Keratinocyte (primary cell): Measurements from ENCODE around the gene PHF5A. TPM values are rescaled to one million over a fixed set of nuclear protein-coding genes. Genes with fewer than 3 reads are reported as not detected.

Experiments
- DNase-seq: peaks from one replicate; pipeline ENCODE4 v3.0.0-alpha.2; 2011; ENCODE audit warnings: low read depth, missing footprints, low spot score
- FAIRE-seq: peaks from 2 replicates; lab custom pipeline; 2011; peaks lifted over from hg19 to GRCh38; lab: Jason Lieb, UNC
- H2AFZ ChIP-seq: 2 replicates; pipeline ENCODE4 v1.6.0; 2012; ENCODE audit warnings: low read length, control low read depth, inconsistent platforms; ENCODE audit not compliant: control insufficient read depth
- H3K27ac ChIP-seq: 2 replicates; pipeline ENCODE4 v1.5.1; 2011; ENCODE audit warnings: low read length; ENCODE audit not compliant: control insufficient read depth, insufficient read depth
- H3K27me3 ChIP-seq: 3 replicates; pipeline ENCODE4 v1.6.0; 2011; ENCODE audit warnings: low read length; ENCODE audit not compliant: control insufficient read depth, insufficient read depth; ENCODE audit errors: extremely low read depth
- H3K36me3 ChIP-seq, 2 experiments: 2 replicates in 1 of 2; 3 replicates in 1 of 2; pipeline ENCODE4 v1.5.1; 2011; ENCODE audit warnings: low read length in 2 of 2, mild to moderate bottlenecking in 1 of 2; ENCODE audit not compliant: control insufficient read depth in 2 of 2, insufficient read depth in 2 of 2; ENCODE audit errors: extremely low read depth in 1 of 2
- H3K4me1 ChIP-seq: 3 replicates; pipeline ENCODE4 v1.5.1; 2011; ENCODE audit warnings: low read length; ENCODE audit not compliant: control insufficient read depth, insufficient read depth; ENCODE audit errors: extremely low read depth
- H3K4me2 ChIP-seq: 3 replicates; pipeline ENCODE4 v1.6.0; 2011; ENCODE audit warnings: low read depth, low read length; ENCODE audit not compliant: control insufficient read depth, insufficient read depth; ENCODE audit errors: extremely low read depth
- H3K4me3 ChIP-seq, 3 experiments: fragments of 200-600 bp in 1 of 3; sonication (generic) in 1 of 3; 2 replicates in 2 of 3; 3 replicates in 1 of 3; pipeline ENCODE4 v1.5.1; 2011 to 2016; ENCODE audit warnings: low read length in 3 of 3, mild to moderate bottlenecking in 3 of 3, control low read depth in 2 of 3, inconsistent platforms in 1 of 3, low read depth in 1 of 3, mixed read lengths in 1 of 3, mixed run types in 1 of 3, moderate library complexity in 1 of 3; ENCODE audit not compliant: control insufficient read depth in 2 of 3, insufficient read depth in 2 of 3; ENCODE audit errors: extremely low read depth in 1 of 3
- H3K79me2 ChIP-seq: 2 replicates; pipeline ENCODE4 v1.6.0; 2012; ENCODE audit warnings: low read length; ENCODE audit not compliant: control insufficient read depth, insufficient read depth
- H3K9ac ChIP-seq: 3 replicates; pipeline ENCODE4 v1.6.0; 2011; ENCODE audit warnings: low read length; ENCODE audit not compliant: control insufficient read depth, insufficient read depth; ENCODE audit errors: extremely low read depth
- H3K9me1 ChIP-seq: 3 replicates; pipeline ENCODE4 v1.6.0; 2011; ENCODE audit warnings: low read length; ENCODE audit not compliant: control insufficient read depth, insufficient read depth; ENCODE audit errors: extremely low read depth
- H3K9me3 ChIP-seq: 2 replicates; pipeline ENCODE4 v1.5.1; 2012; ENCODE audit warnings: low read depth, low read length; ENCODE audit not compliant: control insufficient read depth
- H4K20me1 ChIP-seq: 3 replicates; pipeline ENCODE4 v1.6.0; 2011; ENCODE audit warnings: low read length; ENCODE audit not compliant: control insufficient read depth, insufficient read depth; ENCODE audit errors: extremely low read depth
- CTCF ChIP-seq, 3 experiments: IDR thresholded peaks in 1 of 3; conservative IDR thresholded peaks in 1 of 3; optimal IDR thresholded peaks in 1 of 3; 2 replicates in 2 of 3; 3 replicates in 1 of 3; pipeline versions ENCODE3 to v1.5.1; 2011; ENCODE audit warnings: low read length in 3 of 3, mild to moderate bottlenecking in 3 of 3, moderate library complexity in 2 of 3, control low read depth in 1 of 3, inconsistent platforms in 1 of 3; ENCODE audit not compliant: insufficient read depth in 2 of 3; ENCODE audit errors: extremely low read depth in 1 of 3
- EZH2 ChIP-seq: IDR thresholded peaks from one replicate; pipeline ENCODE4 v1.6.1; 2012; ENCODE audit warnings: inconsistent platforms, mild to moderate bottlenecking, low read length, moderate library complexity
- dilution Hi-C: fragments of 300-500 bp; cut with MboI; formaldehyde crosslinking; loops from one replicate; pipeline ENCODE4 v1.7.0; 2020; ENCODE audit warnings: low sequenced_read_pairs; ENCODE audit not compliant: extremely low pct_ligation_motif_present
- polyA plus RNA-seq, 5 experiments: library from polyadenylated mRNA; depleted of rRNA in 3 of 5; stranded (reverse) in 3 of 5; stranded (forward) in 1 of 5; unstranded in 1 of 5; fragments of >200 nt; gene quantifications; 1 replicate in 1 of 5; 2 replicates in 3 of 5; 3 replicates in 1 of 5; pipeline versions ENCODE4 v1.2.1 to v1.2.3, GENCODE V29; 2011 to 2012; ENCODE audit warnings: missing spikeins in 2 of 5, low read depth in 1 of 5, low replicate concordance in 1 of 5

PHF5A gene
- polyA plus RNA-seq, 1 donor (not counting 4 experiments of a cell fraction or from before 2014, with no cell fraction given): 77.7 TPM

- Histone ChIP-seq H2AFZ (no peak overlapping the region), H3K9ac (no peak overlapping the region), H4K20me1 (peaks cover 7% of the 10 kb centered on the region), H3K9me3 (no peaks in the 10 kb centered on the region), H3K4me2 (no peak overlapping the region), H3K9me1 (no peaks in the 10 kb centered on the region), H3K27ac (no peak overlapping the region), H3K4me1 (peaks cover 7% of the 10 kb centered on the region), H3K79me2 (peaks cover 81% of the 10 kb centered on the region), H3K4me3 (no peak overlapping the region), H3K27me3 (no peaks in the 10 kb centered on the region), H3K36me3 (peaks cover 1 to 11% of the 10 kb centered on the region in 2 experiments)
- TF ChIP-seq CTCF (optimal IDR thresholded peaks at IDR 0.05 in 1 of 3, IDR thresholded peaks at IDR 0.05 in 1 of 3, conservative IDR thresholded peaks at IDR 0.05 in 1 of 3; ENCODE audit: extremely low read depth in 1 of 3, insufficient read depth in 2 of 3, low read length in 3 of 3) (no peak), EZH2 (no peak)
- FAIRE-seq (no peak), DNase-seq (no peak)
- dilution Hi-C loops: no loop called here
Measured at GRCh38 chr22:41480397-41480735, 11.9 kb upstream of the PHF5A start.

GRCh38 chr22:41479671-41480396 lies 11.3 kb upstream of the PHF5A start:
- Histone ChIP-seq H3K4me2 (no peak overlapping the region), H3K9ac (no peak overlapping the region), H3K27ac (no peak overlapping the region), H2AFZ (no peak overlapping the region), H3K4me3 (no peak overlapping the region), H4K20me1 (peaks cover 3% of the 10 kb centered on the region), H3K9me1 (no peaks in the 10 kb centered on the region), H3K4me1 (peaks cover 7% of the 10 kb centered on the region), H3K36me3 (peaks cover 1 to 14% of the 10 kb centered on the region in 2 experiments), H3K9me3 (no peaks in the 10 kb centered on the region), H3K27me3 (no peaks in the 10 kb centered on the region), H3K79me2 (peaks cover 82% of the 10 kb centered on the region)
- dilution Hi-C loops: no loop called here
- no peak for DNase-seq
- TF ChIP-seq CTCF (optimal IDR thresholded peaks at IDR 0.05 in 1 of 3, IDR thresholded peaks at IDR 0.05 in 1 of 3, conservative IDR thresholded peaks at IDR 0.05 in 1 of 3; ENCODE audit: extremely low read depth in 1 of 3, insufficient read depth in 2 of 3, low read length in 3 of 3) (no peak), EZH2 (no peak)
- FAIRE-seq: no peak
